HEK293 (cell line): ENCODE measurements around the gene ASXL2.

Source experiments
- CTCF ChIA-PET: fragments of 350-600 bp; formaldehyde crosslinking; extraction: SDS; loops from one replicate; lab custom pipeline; 2021; ENCODE audit warnings: antibody characterized with exemption; lab: Yijun Ruan, JAX
- POLR2A ChIA-PET: fragments of 300-600 bp; formaldehyde crosslinking; extraction: SDS; loops from one replicate; lab custom pipeline; 2020; ENCODE audit warnings: antibody characterized with exemption, inconsistent platforms; lab: Yijun Ruan, JAX
- H3K27ac ChIP-seq: fragments of 200-500 bp; sonication (Bioruptor generic); 2 replicates; pipeline ENCODE4 v1.5.1; 2014; ENCODE audit warnings: low read depth, low read length, control low read depth, inconsistent platforms; ENCODE audit errors: extremely low read depth
- H3K36me3 ChIP-seq, 2 experiments: fragments of 200-500 bp in 1 of 2; sonication (Bioruptor generic) in 1 of 2; 1 replicate in 1 of 2; 2 replicates in 1 of 2; pipeline ENCODE4 v1.5.1; 2014 to 2017; ENCODE audit warnings: inconsistent platforms in 2 of 2, low read length in 2 of 2; ENCODE audit not compliant: control insufficient read depth in 2 of 2, insufficient read depth in 1 of 2
- H3K4me1 ChIP-seq: fragments of 200-500 bp; sonication (Bioruptor generic); 2 replicates; pipeline ENCODE4 v1.5.1; 2014; ENCODE audit warnings: mild to moderate bottlenecking, low read length, inconsistent platforms; ENCODE audit not compliant: control insufficient read depth, insufficient read depth
- H3K4me3 ChIP-seq: 2 replicates; pipeline ENCODE4 v1.5.1; 2011; ENCODE audit warnings: low read depth, mild to moderate bottlenecking, control low read depth, low read length, moderate library complexity
- H3K9me3 ChIP-seq: fragments of 200-500 bp; sonication (Bioruptor generic); 2 replicates; pipeline ENCODE4 v1.5.1; 2014; ENCODE audit warnings: low read depth, low read length, inconsistent platforms; ENCODE audit not compliant: control insufficient read depth, insufficient read depth
- GLI4 ChIP-seq: fragments of 450-650 bp; formaldehyde crosslinking; IDR thresholded peaks from 2 replicates; pipeline ENCODE4 v1.5.1; 2016; ENCODE audit warnings: missing biosample characterization, missing genetic modification characterization
- GLIS1 ChIP-seq: fragments of 450-650 bp; formaldehyde crosslinking; IDR thresholded peaks from 2 replicates; pipeline ENCODE4 v1.5.1; 2016; ENCODE audit warnings: missing biosample characterization, missing genetic modification characterization
- HOXC10 ChIP-seq: sonication (generic); formaldehyde crosslinking; IDR thresholded peaks from 2 replicates; pipeline ENCODE4 v1.8.1; 2023; ENCODE audit warnings: mild to moderate bottlenecking, missing genetic modification reagents
- PRDM6 ChIP-seq: fragments of 450-650 bp; formaldehyde crosslinking; IDR thresholded peaks from 2 replicates; pipeline ENCODE4 v1.5.1; 2017; ENCODE audit warnings: missing biosample characterization, missing genetic modification characterization
- SCRT1 ChIP-seq: fragments of 450-650 bp; formaldehyde crosslinking; IDR thresholded peaks from 2 replicates; pipeline ENCODE4 v1.5.1; 2016; ENCODE audit warnings: missing biosample characterization, missing genetic modification characterization, borderline replicate concordance
- SCRT2 ChIP-seq: fragments of 450-650 bp; formaldehyde crosslinking; IDR thresholded peaks from 2 replicates; pipeline ENCODE4 v1.5.1; 2016; ENCODE audit warnings: missing biosample characterization, missing genetic modification characterization
- SP7 ChIP-seq: fragments of 450-650 bp; formaldehyde crosslinking; IDR thresholded peaks from 2 replicates; pipeline ENCODE4 v1.5.1; 2016; ENCODE audit warnings: missing biosample characterization, missing genetic modification characterization
- TRIM28 ChIP-seq: IDR thresholded peaks from 2 replicates; pipeline ENCODE4 v1.6.1; 2011; ENCODE audit warnings: low read length, control low read depth, borderline replicate concordance
- WT1 ChIP-seq: fragments of 450-650 bp; formaldehyde crosslinking; IDR thresholded peaks from 2 replicates; pipeline ENCODE4 v1.5.1; 2016; ENCODE audit warnings: missing biosample characterization, missing genetic modification characterization
- ZBTB11 ChIP-seq: fragments of 450-650 bp; formaldehyde crosslinking; conservative IDR thresholded peaks from 2 replicates; pipeline ENCODE4 v1.5.1; 2016; ENCODE audit warnings: low read depth, missing biosample characterization, missing genetic modification characterization
- ZBTB8A ChIP-seq: fragments of 450-650 bp; formaldehyde crosslinking; IDR thresholded peaks from 2 replicates; pipeline ENCODE4 v1.5.1; 2016; ENCODE audit warnings: missing biosample characterization, missing genetic modification characterization
- ZFP41 ChIP-seq: fragments of 450-650 bp; formaldehyde crosslinking; IDR thresholded peaks from 2 replicates; pipeline ENCODE4 v1.5.1; 2016; ENCODE audit warnings: missing biosample characterization, missing genetic modification characterization, borderline replicate concordance
- ZIC2 ChIP-seq: fragments of 450-650 bp; formaldehyde crosslinking; IDR thresholded peaks from 2 replicates; pipeline ENCODE4 v1.5.1; 2016; ENCODE audit warnings: missing biosample characterization, missing genetic modification characterization
- ZNF148 ChIP-seq: fragments of 450-650 bp; formaldehyde crosslinking; IDR thresholded peaks from 2 replicates; pipeline ENCODE4 v1.5.0; 2017; ENCODE audit warnings: missing biosample characterization, missing genetic modification characterization, borderline replicate concordance
- ZNF341 ChIP-seq: fragments of 450-650 bp; formaldehyde crosslinking; IDR thresholded peaks from 2 replicates; pipeline ENCODE4; 2016; ENCODE audit warnings: low read depth, missing biosample characterization, missing genetic modification characterization
- ZNF423 ChIP-seq: fragments of 450-650 bp; formaldehyde crosslinking; IDR thresholded peaks from 2 replicates; pipeline ENCODE4 v1.5.1; 2016; ENCODE audit warnings: missing biosample characterization, missing genetic modification characterization
- TF ChIP-seq, protein P1 (sequence below): fragments of 450-650 bp; formaldehyde crosslinking; IDR thresholded peaks from 2 replicates; pipeline ENCODE4 v1.5.1; 2016; ENCODE audit warnings: missing biosample characterization, missing genetic modification characterization, low read depth
- TF ChIP-seq, protein P2 (sequence below): fragments of 450-650 bp; formaldehyde crosslinking; conservative IDR thresholded peaks from 2 replicates; pipeline ENCODE4 v1.5.1; 2016; ENCODE audit warnings: low read depth, missing biosample characterization, missing genetic modification characterization

The ASXL2 gene

GRCh38 chr2:25740810-25741381 lies 137.4 kb downstream of the ASXL2 start:
- H3K27ac ChIP-seq, result no peak overlapping the region
- H3K4me3 ChIP-seq, result no peak overlapping the region
- no peaks in the 10 kb centered on the region for H3K9me3 ChIP-seq
- H3K4me1 ChIP-seq, result peaks cover 6% of the 10 kb centered on the region; the same call in 1 of the 2 replicates
- peaks cover 0 to 32% of the 10 kb centered on the region in 2 experiments; a peak in 2 of 3 replicates for H3K36me3 ChIP-seq
- TF ChIP-seq, protein P1, sequence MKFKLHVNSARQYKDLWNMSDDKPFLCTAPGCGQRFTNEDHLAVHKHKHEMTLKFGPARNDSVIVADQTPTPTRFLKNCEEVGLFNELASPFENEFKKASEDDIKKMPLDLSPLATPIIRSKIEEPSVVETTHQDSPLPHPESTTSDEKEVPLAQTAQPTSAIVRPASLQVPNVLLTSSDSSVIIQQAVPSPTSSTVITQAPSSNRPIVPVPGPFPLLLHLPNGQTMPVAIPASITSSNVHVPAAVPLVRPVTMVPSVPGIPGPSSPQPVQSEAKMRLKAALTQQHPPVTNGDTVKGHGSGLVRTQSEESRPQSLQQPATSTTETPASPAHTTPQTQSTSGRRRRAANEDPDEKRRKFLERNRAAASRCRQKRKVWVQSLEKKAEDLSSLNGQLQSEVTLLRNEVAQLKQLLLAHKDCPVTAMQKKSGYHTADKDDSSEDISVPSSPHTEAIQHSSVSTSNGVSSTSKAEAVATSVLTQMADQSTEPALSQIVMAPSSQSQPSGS, result peak; percentile 88
- peak; percentile 17; the same call in 1 of the 2 replicates for TF ChIP-seq SP7 (tag by site-specific recombination)
- peak; percentile 46; the same call in 1 of the 2 replicates for TF ChIP-seq PRDM6 (tag by site-specific recombination)
- TF ChIP-seq ZIC2 (tag by site-specific recombination), result peak; percentile 94
- peak; percentile 48 for TF ChIP-seq WT1 (tag by site-specific recombination)
- TF ChIP-seq ZNF148, result no peak
- no peak for TF ChIP-seq GLI4 (tag by site-specific recombination)
- TF ChIP-seq ZBTB8A (tag by site-specific recombination), result no peak
- peak; percentile 41; the same call in 1 of the 2 replicates for TF ChIP-seq GLIS1 (tag by site-specific recombination)
- TF ChIP-seq ZNF341 (tag by site-specific recombination), result peak; percentile 77
- TF ChIP-seq TRIM28, result no peak
- TF ChIP-seq SCRT2, result peak; percentile 70
- TF ChIP-seq SCRT1 (tag by site-specific recombination), result 0 out of 2 replicates have a peak, but pooled peaks have one; percentile 26
- POLR2A ChIA-PET, result no interaction called here
- CTCF ChIA-PET, result interaction anchor here (0.6 to 0.8 kb wide), 2 partner anchors 96 to 720 kb away, joined by 3 to 4 read pairs; no protein-coding TSS in a partner anchor

DNA sequence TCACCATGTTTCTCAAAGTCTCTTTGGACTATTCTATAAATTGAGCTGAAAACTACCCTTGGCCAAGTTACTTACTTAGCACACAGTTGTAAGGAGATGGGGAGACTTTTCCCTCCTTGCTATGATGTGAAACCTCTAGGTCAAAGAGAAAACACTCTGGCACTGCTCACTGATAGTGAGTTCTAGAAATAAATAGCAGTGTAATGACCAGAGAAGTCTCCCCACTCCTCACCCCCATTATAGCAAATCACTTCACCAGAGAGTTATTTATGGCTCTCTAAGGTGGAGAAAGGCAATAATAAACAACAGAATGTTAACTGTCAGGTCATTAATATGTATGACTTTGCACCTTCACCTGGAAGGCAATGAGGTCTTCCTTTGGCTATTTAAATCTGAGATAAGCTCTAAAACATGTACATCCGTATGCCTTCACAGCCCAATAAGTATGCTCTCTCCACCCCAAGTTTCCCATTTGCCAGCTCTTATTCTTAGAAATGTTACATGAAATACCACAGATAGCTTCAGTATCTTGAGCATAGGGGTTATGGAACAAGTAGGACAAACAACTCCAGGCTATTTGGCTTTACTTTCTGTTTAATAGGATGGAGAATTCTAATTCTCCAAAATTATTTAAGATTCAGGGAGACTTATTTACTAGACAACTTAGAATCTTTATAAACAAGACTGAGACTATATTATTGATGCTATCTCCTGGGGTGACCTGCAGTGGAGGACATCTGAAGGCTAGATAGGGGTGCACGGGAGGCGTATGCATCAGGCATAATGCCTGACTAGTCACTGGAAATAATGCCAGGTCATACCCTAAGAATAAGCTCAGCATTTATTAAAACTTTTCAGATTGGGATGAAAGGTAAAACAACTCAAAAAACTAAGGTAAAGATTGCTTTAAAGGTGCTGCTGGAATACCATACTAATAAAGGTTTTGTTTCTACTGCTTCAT lies 139.6 kb downstream of the ASXL2 start:
- Histone ChIP-seq H3K27ac (no peak overlapping the region), H3K4me3 (no peak overlapping the region), H3K9me3 (no peaks in the 10 kb centered on the region), H3K36me3 (peaks cover 0 to 20% of the 10 kb centered on the region in 2 experiments; a peak in 1 of 3 replicates), H3K4me1 (peaks cover 6% of the 10 kb centered on the region; the same call in 1 of the 2 replicates)
- ChIA-PET CTCF (interaction anchor here (0.5 to 1.1 kb wide), 4 partner anchors 17 to 587 kb away, joined by 3 to 4 read pairs (median 3); no protein-coding TSS in a partner anchor), POLR2A (interaction anchor here (0.7 kb wide), 1 partner anchor 16 kb away, joined by 3 read pairs; no protein-coding TSS in a partner anchor)
- TF ChIP-seq, protein P2, sequence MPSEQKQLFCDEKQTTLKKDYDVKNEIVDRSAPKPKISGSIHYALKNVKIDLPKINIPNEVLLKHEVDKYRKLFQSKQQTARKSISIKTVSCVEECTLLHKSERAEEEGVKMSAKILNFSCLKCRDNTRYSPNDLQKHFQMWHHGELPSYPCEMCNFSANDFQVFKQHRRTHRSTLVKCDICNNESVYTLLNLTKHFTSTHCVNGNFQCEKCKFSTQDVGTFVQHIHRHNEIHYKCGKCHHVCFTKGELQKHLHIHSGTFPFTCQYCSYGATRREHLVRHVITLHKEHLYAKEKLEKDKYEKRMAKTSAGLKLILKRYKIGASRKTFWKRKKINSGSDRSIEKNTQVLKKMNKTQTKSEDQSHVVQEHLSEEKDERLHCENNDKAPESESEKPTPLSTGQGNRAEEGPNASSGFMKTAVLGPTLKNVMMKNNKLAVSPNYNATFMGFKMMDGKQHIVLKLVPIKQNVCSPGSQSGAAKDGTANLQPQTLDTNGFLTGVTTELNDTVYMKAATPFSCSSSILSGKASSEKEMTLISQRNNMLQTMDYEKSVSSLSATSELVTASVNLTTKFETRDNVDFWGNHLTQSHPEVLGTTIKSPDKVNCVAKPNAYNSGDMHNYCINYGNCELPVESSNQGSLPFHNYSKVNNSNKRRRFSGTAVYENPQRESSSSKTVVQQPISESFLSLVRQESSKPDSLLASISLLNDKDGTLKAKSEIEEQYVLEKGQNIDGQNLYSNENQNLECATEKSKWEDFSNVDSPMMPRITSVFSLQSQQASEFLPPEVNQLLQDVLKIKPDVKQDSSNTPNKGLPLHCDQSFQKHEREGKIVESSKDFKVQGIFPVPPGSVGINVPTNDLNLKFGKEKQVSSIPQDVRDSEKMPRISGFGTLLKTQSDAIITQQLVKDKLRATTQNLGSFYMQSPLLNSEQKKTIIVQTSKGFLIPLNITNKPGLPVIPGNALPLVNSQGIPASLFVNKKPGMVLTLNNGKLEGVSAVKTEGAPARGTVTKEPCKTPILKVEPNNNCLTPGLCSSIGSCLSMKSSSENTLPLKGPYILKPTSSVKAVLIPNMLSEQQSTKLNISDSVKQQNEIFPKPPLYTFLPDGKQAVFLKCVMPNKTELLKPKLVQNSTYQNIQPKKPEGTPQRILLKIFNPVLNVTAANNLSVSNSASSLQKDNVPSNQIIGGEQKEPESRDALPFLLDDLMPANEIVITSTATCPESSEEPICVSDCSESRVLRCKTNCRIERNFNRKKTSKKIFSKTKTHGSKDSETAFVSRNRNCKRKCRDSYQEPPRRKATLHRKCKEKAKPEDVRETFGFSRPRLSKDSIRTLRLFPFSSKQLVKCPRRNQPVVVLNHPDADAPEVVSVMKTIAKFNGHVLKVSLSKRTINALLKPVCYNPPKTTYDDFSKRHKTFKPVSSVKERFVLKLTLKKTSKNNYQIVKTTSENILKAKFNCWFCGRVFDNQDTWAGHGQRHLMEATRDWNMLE, result no peak
- TF ChIP-seq HOXC10 (no peak), ZNF423 (no peak), ZBTB11 (no peak), ZFP41 (no peak)
